Activated naive CD4-positive, alpha-beta T cell treated with anti-CD3 and anti-CD28 coated beads for 36 hours (primary cell): Measurements from ENCODE around the gene NTM. TPM values are rescaled to one million over a fixed set of nuclear protein-coding genes. Genes with fewer than 3 reads are reported as not detected.

Experiments
- CTCF ChIA-PET: fragments of 350-600 bp; sonication (Branson Sonifier 250); formaldehyde crosslinking; loops from one replicate; lab custom pipeline; 2021; ENCODE audit warnings: antibody characterized with exemption; lab: Charles Lee
- DNase-seq: peaks from one replicate; pipeline ENCODE4 v3.0.0-alpha.2; 2020
- H3K27ac Mint-ChIP-seq: one replicate; pipeline ENCODE4 v1.8.0; 2021; ENCODE audit warnings: mild to moderate bottlenecking, mixed read lengths
- H3K27me3 Mint-ChIP-seq: one replicate; pipeline ENCODE4 v1.8.0; 2021; ENCODE audit warnings: low read depth, mixed read lengths
- H3K36me3 Mint-ChIP-seq: one replicate; pipeline ENCODE4 v1.8.0; 2021; ENCODE audit warnings: low read depth, mixed read lengths
- H3K4me1 Mint-ChIP-seq: one replicate; pipeline ENCODE4 v1.8.0; 2021; ENCODE audit warnings: low read depth, mixed read lengths
- H3K4me3 Mint-ChIP-seq: one replicate; pipeline ENCODE4 v1.8.0; 2021; ENCODE audit warnings: mild to moderate bottlenecking, moderate library complexity, mixed read lengths
- H3K9me3 Mint-ChIP-seq: one replicate; pipeline ENCODE4 v1.8.0; 2021; ENCODE audit warnings: mixed read lengths
- intact Hi-C: fragments of 100-400 bp; cut with micrococcal nuclease; formaldehyde crosslinking; loops from one replicate; pipeline ENCODE4 v1.15.1; 2023
- total RNA-seq, 2 experiments: library from RNA; stranded (reverse); gene quantifications; one replicate each; pipeline ENCODE4 v1.2.3, GENCODE V29; 2021

The NTM gene
- total RNA-seq, 2 experiments from 2014 or later = not detected

GRCh38 chr11:131817687-131818188 is 447.3 kb downstream of the NTM start:
- Mint-ChIP-seq H3K36me3 (no peaks in the 10 kb centered on the region), H3K9me3 (no peaks in the 10 kb centered on the region), H3K4me3 (no peak overlapping the region), H3K27me3 (no peaks in the 10 kb centered on the region), H3K27ac (no peak overlapping the region), H3K4me1 (no peaks in the 10 kb centered on the region)
- DNase-seq = no peak
- CTCF ChIA-PET = no interaction called here
- intact Hi-C loops = no loop called here

- intact Hi-C loops = no loop called here
- Mint-ChIP-seq H3K36me3 (no peaks in the 10 kb centered on the region), H3K4me3 (no peak overlapping the region), H3K9me3 (peaks cover 2% of the 10 kb centered on the region), H3K27ac (no peak overlapping the region), H3K27me3 (no peaks in the 10 kb centered on the region), H3K4me1 (no peaks in the 10 kb centered on the region)
- CTCF ChIA-PET = no interaction called here
- DNase-seq = no peak
These were observed 449.4 kb downstream of the NTM start for GRCh38 chr11:131819865-131820264.

- H3K36me3 Mint-ChIP-seq = no peaks in the 10 kb centered on the region
- intact Hi-C loops = no loop called here
- no peak overlapping the region for H3K27ac Mint-ChIP-seq
- CTCF ChIA-PET = no interaction called here
- no peaks in the 10 kb centered on the region for H3K27me3 Mint-ChIP-seq
- DNase-seq = no peak
- H3K4me3 Mint-ChIP-seq = no peak overlapping the region
- peaks cover 2% of the 10 kb centered on the region for H3K9me3 Mint-ChIP-seq
- no peaks in the 10 kb centered on the region for H3K4me1 Mint-ChIP-seq
These were observed 452.1 kb downstream of the NTM start for GRCh38 chr11:131822506-131822905.

- DNase-seq = no peak
- CTCF ChIA-PET = no interaction called here
- Mint-ChIP-seq H3K4me1 (no peaks in the 10 kb centered on the region), H3K4me3 (no peak overlapping the region), H3K9me3 (peaks cover 2% of the 10 kb centered on the region), H3K36me3 (no peaks in the 10 kb centered on the region), H3K27me3 (no peaks in the 10 kb centered on the region), H3K27ac (no peak overlapping the region)
- intact Hi-C loops = no loop called here
These were observed 453.4 kb downstream of the NTM start for GRCh38 chr11:131823772-131824171.

- no peaks in the 10 kb centered on the region for H3K27me3 Mint-ChIP-seq
- no peaks in the 10 kb centered on the region for H3K36me3 Mint-ChIP-seq
- H3K4me3 Mint-ChIP-seq = no peak overlapping the region
- intact Hi-C loops = no loop called here
- CTCF ChIA-PET = interaction anchor here (0.6 kb wide), 1 partner anchor 149 kb away, joined by 3 read pairs; no protein-coding TSS in a partner anchor
- no peaks in the 10 kb centered on the region for H3K4me1 Mint-ChIP-seq
- DNase-seq = no peak
- no peak overlapping the region for H3K27ac Mint-ChIP-seq
- H3K9me3 Mint-ChIP-seq = peaks cover 2% of the 10 kb centered on the region
These were observed 454.4 kb downstream of the NTM start for GRCh38 chr11:131824771-131825170.

- no peak overlapping the region for H3K4me3 Mint-ChIP-seq
- peaks cover 2% of the 10 kb centered on the region for H3K9me3 Mint-ChIP-seq
- H3K36me3 Mint-ChIP-seq = no peaks in the 10 kb centered on the region
- H3K27ac Mint-ChIP-seq = no peak overlapping the region
- no peak for DNase-seq
- CTCF ChIA-PET = no interaction called here
- no peaks in the 10 kb centered on the region for H3K4me1 Mint-ChIP-seq
- H3K27me3 Mint-ChIP-seq = no peaks in the 10 kb centered on the region
- intact Hi-C loops = no loop called here
These were observed 457.0 kb downstream of the NTM start for GRCh38 chr11:131827430-131827829.

GRCh38 chr11:131829725-131830124 is 459.3 kb downstream of the NTM start:
- Mint-ChIP-seq H3K36me3 (no peaks in the 10 kb centered on the region), H3K27ac (no peak overlapping the region), H3K27me3 (no peaks in the 10 kb centered on the region), H3K9me3 (peaks cover 2% of the 10 kb centered on the region), H3K4me3 (no peak overlapping the region), H3K4me1 (no peaks in the 10 kb centered on the region)
- intact Hi-C loops = no loop called here
- no peak for DNase-seq
- CTCF ChIA-PET = no interaction called here

- no peaks in the 10 kb centered on the region for H3K4me1 Mint-ChIP-seq
- no peaks in the 10 kb centered on the region for H3K36me3 Mint-ChIP-seq
- CTCF ChIA-PET = no interaction called here
- no peak overlapping the region for H3K4me3 Mint-ChIP-seq
- no peak overlapping the region for H3K27ac Mint-ChIP-seq
- H3K27me3 Mint-ChIP-seq = no peaks in the 10 kb centered on the region
- DNase-seq = no peak
- peaks cover 2% of the 10 kb centered on the region for H3K9me3 Mint-ChIP-seq
- intact Hi-C loops = no loop called here
These were observed 461.7 kb downstream of the NTM start for GRCh38 chr11:131832079-131832478.

GRCh38 chr11:131833366-131833765 is 463.0 kb downstream of the NTM start:
- Mint-ChIP-seq H3K4me1 (no peaks in the 10 kb centered on the region), H3K27me3 (peaks cover 1% of the 10 kb centered on the region), H3K27ac (no peak overlapping the region), H3K36me3 (no peaks in the 10 kb centered on the region), H3K9me3 (peaks cover 2% of the 10 kb centered on the region), H3K4me3 (no peak overlapping the region)
- intact Hi-C loops = no loop called here
- CTCF ChIA-PET = no interaction called here
- DNase-seq = no peak

- CTCF ChIA-PET = no interaction called here
- Mint-ChIP-seq H3K4me3 (no peak overlapping the region), H3K27me3 (peaks cover 9% of the 10 kb centered on the region), H3K27ac (no peak overlapping the region), H3K4me1 (no peaks in the 10 kb centered on the region), H3K36me3 (no peaks in the 10 kb centered on the region), H3K9me3 (peaks cover 4% of the 10 kb centered on the region)
- no peak for DNase-seq
- intact Hi-C loops = no loop called here
These were observed 467.1 kb downstream of the NTM start for GRCh38 chr11:131837562-131837961.

- Mint-ChIP-seq H3K4me1 (no peaks in the 10 kb centered on the region), H3K27me3 (peaks cover 9% of the 10 kb centered on the region), H3K9me3 (peaks cover 4% of the 10 kb centered on the region), H3K27ac (no peak overlapping the region), H3K36me3 (no peaks in the 10 kb centered on the region), H3K4me3 (no peak overlapping the region)
- no peak for DNase-seq
- intact Hi-C loops = no loop called here
- CTCF ChIA-PET = no interaction called here
These were observed 467.6 kb downstream of the NTM start for GRCh38 chr11:131838016-131838415.

GRCh38 chr11:131839326-131839725 is 468.9 kb downstream of the NTM start:
- CTCF ChIA-PET = no interaction called here
- peaks cover 2% of the 10 kb centered on the region for H3K9me3 Mint-ChIP-seq
- H3K27ac Mint-ChIP-seq = no peak overlapping the region
- no peak for DNase-seq
- H3K27me3 Mint-ChIP-seq = peaks cover 9% of the 10 kb centered on the region
- no peaks in the 10 kb centered on the region for H3K36me3 Mint-ChIP-seq
- H3K4me1 Mint-ChIP-seq = no peaks in the 10 kb centered on the region
- intact Hi-C loops = no loop called here
- no peak overlapping the region for H3K4me3 Mint-ChIP-seq

GRCh38 chr11:131840545-131840944 is 470.1 kb downstream of the NTM start:
- Mint-ChIP-seq H3K4me1 (no peaks in the 10 kb centered on the region), H3K9me3 (peaks cover 2% of the 10 kb centered on the region), H3K27ac (no peak overlapping the region), H3K36me3 (no peaks in the 10 kb centered on the region), H3K4me3 (no peak overlapping the region), H3K27me3 (peaks cover 9% of the 10 kb centered on the region)
- CTCF ChIA-PET = no interaction called here
- DNase-seq = no peak
- intact Hi-C loops = no loop called here
